ENCODE measurements around the gene ADAMTS10.
A peak's percentile ranks its signal among the peaks of the same experiment; 100 is the strongest.
"Not testable (repeated sequence)": the region's sequence is repeated elsewhere in the genome, so short reads cannot be mapped to it uniquely, and the experiment has no call there.

The ADAMTS10 gene

DNA sequence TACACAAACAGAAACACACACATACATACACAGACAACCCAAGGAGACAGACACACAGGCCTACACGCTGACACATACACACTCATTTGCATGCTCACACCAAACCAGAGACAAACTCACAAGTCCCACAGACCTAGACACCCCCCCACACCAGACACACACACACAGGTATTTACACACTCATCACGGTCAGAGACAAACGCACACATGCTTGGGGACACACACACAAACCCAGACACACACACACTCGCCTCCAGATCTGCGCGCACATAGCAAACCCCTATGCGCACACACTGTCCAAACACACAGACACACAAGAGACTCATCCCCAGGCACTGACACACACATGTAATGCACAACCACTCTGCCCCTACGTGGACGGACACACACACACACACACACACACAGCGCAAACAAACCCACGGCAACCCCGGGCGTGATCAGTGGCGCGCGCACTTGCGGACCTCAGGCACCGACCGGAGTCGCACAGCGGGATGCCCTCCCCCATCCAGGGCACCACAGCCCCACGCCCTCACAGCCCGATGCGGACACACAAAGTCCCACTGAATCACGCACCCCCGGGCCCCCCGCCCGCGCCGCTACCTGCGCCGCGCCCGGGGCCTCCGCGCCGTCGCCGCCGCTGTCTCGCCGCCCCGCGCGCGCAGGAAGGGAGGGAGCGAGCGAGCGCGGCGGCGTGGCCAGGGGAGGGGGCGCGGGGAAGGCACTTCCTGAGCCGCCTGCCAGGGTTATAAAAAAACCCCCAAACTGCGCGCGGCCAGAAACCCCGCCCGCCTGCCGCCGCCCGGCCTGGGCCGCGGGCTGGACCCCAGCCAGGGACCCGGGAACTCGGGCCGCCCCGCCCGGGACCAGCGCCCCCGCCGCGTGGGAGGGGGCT is at the start of gene ADAMTS10:
Gene ADAMTS10 (minus strand): TSS at position 675 of the 895 bp plus-strand sequence. CDS start 5,005 bp downstream, outside the sequence.
- DNase-seq: no peak

DNA sequence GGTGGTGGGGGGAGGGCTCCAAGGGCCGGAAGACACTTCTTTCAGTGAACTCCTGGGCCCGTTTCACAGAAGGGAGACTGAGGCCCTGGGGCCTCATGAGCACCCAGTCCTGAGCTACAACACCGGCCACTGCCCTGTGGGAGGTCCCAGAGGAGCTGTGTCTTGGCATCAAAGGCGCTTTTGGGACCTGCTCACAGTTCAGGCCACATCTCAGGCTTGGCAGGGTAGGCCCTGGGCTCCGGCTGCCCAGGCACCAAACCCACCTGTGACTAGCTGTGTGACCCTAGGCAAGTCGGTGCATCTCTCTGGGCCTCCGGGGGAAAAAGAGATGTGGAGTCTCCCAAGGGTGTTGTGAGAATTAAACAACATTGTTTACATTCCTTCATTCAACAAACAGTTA is 49.4 kb upstream of the ADAMTS10 start:
- no peak for DNase-seq

DNA sequence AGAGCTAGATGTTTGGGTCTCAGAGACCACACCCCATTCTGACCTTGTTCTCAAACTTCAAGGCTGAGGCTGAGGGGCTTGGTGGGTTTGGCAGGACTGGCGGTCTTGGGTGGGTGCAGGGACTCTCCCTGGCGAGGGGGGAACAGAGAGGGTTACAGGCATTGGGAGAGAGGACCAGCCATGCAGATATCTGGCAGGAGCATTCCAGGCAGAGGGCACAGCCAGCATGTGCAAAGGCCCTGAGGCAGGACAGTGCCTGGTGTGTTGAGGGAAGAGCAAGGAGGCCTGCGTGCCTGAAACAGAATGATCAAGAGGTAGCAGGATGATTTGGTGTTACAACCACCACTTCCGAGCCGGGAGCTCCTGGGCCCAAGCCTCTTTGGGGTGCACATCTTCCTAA is 47.4 kb upstream of the ADAMTS10 start:
- DNase-seq: no peak

DNA sequence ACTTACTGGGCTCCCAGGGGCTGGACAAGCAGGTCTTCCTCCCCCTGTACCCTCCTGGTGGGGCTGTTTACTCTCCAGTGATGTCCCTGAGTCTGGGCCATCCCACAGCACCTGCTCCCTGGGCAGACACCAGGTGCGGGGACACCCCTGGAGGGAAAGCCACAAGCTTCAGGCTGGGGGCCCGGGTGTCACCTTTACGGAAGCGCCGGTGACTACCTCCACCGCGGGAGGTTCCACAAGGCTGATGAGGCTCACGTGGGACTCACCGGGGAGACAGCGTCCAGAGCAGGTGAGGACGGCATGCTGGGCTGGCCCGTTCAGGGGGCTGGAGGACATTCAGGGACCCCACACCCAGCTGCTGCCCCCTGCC is 44.8 kb upstream of the ADAMTS10 start:
- DNase-seq: no peak

DNA sequence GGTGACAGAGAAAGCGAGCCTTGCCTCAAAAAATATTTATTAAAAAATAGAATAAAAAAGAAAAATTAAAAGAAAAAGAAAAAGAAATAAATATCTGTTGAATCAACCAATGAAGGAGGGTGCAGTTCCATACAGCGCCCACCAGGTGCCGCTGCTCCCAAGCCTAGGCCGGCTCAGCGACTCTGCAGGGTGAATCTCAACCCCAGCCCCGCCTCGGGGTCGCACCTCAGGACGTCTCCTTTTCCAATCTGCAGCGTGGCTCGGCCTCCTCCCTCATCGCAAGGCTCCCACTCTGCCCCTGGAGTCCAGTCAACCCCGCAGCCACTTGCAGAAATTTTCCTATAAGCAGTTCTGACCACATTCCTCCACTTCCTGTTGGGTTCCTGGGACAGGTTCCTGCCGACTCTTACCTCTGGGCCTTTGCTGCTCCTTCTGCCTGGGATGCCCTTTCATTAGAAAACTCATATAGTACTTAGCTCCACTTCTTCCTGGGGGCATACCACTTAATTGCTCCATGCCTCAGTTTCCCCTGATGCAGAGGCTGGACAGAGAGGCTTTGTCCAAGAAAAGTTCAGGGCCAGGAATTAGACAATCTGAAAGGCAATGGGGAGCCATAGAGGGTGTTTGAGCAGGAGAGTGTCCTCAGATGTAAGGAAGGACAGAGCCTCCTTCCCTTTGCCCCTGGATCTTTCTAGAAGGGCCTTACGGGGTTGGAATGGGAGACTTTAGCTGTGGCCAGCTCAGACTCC is 44.2 kb upstream of the ADAMTS10 start:
- DNase-seq: peak; percentile 9

DNA sequence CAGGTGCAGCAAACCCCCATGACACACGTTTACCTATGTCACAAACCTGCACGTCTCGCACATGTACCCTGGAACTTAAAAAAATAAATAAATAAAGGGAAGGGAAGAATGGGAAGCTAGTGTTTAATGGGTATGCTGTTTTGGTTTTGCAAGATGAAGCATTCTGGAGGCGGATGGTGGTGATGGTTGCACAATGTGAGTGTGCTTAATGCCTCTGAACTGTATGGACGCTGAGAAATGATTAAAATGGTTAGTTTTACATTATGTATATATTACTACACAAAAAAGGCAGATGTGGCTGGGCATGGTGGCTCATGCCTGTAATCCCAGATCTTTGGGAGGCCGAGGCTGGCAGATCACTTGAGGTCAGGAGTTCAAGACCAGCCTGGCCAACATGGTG is 37.7 kb upstream of the ADAMTS10 start:
- DNase-seq: no peak

DNA sequence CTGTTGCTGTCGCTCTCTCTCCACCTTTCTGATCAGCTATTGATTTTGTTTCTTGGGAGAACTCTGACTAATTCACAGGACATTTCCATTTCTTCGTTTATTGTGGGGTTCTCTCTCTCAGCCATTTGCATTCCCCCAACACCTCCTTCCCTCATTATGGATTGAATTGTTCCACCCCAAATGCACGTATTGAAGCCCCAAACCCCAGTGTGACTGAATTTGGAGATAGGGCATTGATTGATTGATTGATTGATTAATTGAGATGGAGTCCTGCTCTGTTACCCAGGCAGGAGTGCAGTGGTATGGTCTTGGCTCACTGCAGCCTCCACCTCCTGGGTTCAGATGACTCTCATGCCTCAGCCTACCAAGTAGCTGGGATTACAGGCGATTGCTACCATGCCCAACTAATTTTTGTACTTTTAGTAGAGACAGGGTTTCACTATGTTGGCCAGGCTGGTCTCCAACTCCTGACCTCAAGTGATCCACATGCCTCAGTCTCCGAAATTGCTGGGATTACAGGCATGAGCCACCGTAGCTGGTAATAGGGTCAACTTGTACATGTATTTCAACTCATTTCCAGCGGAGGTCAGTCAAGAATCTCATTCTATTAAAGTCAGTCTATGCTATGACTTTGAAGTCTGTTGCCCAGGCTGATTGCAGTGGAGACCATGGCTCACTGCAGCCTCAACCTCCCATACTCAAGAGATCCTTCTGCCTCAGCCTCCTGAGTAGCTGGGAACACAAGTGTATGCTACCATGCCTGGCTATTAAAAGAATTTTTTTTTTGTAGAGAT is 33.5 kb upstream of the ADAMTS10 start:
- no peak for DNase-seq

DNA sequence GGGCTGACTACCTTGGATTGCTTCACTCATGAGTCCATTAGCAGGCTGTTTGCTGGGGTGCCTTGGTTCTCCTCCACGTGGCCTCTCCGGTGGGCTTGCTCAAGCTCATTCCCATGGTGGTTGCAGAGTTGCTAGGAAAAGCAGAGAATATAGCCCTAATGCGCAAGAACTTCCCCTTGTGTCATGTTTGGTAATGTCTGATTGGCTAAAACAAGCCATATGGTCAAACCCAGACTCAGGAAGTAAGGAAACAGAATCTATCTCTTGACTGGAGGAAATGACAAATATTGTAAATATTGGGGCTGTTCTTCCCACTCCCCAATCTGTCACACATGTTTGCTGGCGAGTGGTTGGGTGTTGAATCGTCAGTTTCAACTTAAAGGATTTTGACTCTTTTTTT is 32.0 kb upstream of the ADAMTS10 start:
- no peak for DNase-seq

DNA sequence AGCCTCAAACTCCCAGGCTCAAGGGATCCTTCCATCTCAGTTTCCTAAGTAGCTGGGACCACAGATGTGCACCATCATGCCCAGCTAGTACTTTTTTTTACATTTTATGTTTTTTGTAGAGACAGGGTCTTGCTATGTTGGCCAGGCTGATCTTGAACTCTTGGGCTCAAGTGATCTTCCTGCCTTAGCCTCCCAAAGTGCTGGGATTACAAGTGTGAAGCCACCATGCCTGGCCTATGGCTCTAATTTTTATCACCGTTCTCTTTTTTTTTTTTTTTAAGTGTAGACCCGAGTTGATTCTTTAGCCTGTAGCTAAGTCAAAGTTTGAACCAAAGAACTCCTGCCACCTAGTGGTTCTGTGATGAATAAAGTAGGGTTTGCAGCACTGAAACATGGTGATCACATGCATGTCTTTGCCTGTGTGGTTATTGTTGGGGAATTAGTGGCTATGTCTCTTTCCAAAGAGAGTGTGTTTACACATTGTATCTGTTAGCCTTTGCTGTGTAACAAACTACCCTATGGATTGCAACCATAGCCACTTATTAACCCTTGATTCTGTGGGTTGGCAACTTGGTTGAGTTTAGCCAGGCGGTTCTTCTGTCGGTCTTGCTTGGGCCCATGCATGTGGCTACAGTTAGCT is 31.5 kb upstream of the ADAMTS10 start:
- peak; percentile 3 for DNase-seq

DNA sequence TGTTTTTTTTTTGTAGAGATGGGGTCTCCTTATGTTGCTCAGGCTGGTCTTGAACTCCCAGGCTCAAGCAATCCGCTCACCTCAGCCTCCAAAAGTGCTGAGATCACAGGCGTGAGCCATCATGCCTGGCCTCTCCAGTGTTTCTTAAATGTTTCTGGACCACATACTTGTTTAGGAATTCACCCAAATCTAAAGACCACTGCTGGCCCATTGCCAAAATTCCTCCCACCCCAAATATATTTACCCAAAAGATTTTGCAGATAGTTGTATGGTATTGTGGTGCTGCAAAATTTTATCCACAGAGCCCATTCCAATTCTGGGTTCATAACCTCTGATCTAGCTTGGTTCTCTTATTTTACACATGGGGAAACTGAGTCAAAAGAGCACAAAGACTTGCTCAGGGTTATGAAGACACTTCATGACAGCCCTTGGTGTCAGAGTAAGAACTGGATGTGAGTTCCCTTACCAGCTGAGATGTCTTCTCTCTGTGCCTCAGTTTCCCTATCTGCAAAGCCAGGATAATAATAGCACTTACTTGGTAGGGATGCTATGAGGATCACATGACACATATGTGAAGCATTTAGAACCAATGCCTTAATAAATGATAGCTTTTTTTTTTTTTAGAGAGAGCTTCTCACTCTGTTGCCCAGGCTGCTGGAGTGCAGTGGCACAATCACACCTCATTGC is 30.8 kb upstream of the ADAMTS10 start:
- DNase-seq: no peak

DNA sequence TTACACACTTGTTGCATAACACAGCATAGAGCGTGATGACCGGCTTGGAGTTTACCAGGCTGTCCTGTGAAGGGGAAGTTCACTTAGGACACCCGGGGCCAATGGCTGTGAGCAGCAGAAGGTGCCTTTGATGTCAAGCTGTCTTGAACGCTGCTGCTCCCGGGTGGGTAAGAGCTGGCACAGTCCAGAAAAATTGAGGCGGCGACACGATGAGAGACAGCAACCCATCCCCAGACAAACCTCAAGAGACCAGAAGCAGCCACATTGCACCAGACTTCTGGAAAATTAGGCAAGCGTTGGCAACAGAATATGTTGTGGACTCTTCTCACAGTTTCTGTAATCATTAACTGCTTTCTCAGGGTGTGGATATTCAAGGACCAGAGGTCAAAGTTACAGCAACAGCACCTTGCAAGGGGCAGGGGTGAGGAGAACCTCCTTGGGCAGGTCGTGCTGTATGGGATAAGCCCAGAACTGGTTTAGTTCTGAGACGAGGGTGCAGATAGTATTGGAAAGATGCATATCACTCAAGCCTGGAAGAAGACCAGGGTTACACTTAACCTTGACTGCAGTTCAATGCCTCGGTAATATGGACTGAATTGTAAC is 30.0 kb upstream of the ADAMTS10 start:
- peak; percentile 88 for DNase-seq

DNA sequence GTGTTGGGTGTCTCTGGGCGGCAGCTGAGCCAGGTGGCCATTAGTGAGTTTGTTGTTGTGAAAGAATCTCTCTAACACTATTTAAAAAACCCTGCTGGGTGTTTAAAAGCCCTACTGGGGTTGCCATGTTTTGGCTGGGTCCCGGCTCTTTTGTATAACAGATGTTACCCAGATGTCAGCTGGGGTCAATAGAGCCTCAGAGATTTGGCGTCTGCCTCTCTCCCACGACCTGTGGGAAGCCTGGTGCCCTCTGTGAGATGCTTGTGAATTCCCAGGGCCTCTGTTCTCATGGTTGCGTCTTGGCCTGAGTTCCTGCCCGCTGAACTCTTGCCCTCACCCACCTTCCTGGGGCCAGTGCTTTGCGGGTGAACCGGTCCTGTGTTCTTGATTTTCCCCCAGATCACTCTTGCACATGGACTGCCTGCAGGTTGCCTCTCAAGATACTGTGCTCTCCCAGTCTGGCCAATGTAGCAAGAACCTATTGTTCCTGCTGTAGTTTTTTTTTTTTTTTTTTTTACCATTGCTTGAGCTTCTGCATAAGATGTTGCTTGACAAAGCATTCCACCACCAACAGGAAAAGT is 29.4 kb upstream of the ADAMTS10 start:
- DNase-seq: no peak

DNA sequence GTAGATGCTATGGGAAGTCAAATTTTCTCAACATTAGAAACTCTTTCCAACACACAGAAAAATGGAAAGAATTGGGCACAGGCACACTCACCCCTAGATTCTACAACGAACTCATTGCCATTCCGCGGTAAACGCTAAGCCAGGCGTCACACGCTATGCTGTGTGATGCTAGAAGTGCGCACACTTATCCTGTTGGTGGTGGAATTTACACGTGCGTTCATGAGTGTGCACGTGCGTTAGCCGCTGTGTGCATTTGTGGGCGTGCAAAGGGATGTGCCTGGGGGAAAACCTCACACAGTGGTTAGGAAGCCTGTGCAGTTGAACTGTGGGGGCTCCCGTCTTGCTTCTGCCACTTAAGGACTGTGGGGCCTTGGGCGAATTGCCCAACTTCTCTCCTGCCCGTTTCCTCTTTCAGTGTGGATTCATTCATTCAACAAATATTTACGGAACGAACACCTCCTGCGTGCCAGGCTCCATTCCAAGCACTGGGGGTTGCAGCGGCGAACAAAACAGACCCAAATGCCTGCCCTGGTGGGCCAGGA is 27.6 kb upstream of the ADAMTS10 start:
- peak; percentile 40 for DNase-seq

DNA sequence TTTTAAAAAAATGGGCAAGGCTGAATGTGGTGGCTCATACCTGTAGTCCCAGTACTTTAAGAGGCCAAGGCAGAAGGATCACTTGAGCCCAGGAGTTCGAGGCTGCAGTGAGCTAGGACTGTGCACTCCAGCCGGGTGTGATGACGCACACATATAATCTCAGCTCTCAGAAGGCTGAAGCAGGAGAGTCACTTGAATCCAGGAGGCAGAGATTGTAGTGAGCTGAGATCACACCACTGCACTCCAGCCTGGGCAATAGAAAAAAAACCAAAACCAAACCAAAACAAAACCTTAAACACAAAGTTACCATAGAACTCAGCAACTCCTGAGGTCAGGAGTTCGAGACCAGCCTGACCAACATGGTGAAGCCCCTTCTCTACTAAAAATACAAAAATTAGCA is 26.6 kb upstream of the ADAMTS10 start:
- not testable (repeated sequence) for DNase-seq

DNA sequence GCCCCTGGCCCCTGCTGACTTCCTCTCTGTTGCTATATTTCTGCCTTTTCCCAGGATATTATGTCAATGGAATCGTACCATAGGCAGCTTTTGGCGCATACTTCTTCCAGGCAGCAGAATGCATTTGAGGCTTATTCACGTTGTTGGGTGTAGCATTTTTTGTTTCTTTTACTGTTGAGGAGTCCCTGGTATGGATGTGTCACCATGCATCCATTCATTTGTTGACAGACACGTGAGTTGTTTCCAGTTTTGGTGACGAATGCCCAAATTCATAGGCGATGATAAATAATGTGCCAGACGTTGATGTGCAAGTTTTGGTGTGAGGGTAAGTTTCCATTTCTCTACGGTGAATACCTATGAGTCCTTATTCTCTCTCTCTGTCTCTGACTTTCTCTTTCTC is 24.9 kb upstream of the ADAMTS10 start:
- DNase-seq: no peak

DNA sequence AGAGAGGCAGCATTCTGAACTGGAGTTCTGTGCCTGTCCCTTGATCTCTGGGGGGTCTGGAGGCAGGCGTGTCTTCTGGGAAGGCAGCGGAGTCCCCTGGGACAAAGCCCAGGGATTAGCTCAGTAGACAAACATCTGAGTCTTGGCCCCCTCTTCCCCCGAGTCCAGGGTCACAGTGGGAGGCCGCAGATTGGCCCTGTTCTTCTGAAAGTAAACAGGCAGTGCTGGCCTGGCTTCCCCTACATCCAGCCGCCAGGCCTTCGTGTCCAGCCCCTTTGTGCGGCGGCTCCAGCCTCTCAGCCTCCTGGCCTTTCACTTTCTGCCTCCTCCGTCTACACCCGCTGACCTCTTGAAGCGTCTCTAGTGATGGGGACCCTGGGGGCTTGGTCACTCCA is 20.9 kb upstream of the ADAMTS10 start:
- DNase-seq: no peak

DNA sequence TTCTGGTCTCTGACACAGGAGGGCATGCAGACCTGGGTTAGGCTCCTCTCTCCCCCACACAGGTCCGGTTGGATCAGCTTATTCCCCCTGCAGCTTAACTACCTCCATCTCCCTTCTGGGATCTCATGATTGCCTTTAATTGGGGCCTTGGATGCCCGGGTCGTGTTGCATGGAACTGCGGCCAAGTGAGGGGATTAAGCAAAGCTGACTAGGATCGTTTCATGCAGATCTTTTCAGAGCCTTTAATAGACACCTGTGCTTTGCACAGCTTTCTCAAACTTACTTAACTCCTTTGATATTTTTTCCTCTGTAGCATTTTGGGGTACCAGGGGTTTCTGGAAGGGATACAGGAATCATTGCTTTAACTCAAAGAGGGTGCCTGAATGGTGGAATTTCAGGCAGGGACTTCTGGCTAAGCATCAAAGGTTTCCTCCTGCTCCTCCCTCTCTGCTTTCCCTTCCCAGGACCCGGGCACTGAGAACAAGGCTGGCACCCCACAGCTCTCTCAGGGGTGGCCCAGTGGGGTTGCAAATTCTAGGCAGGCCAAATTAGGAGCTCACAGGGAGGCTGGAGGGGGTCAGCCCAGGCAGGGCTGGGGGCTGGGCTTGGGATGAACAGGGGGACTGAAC is 20.4 kb upstream of the ADAMTS10 start:
- DNase-seq: no peak

DNA sequence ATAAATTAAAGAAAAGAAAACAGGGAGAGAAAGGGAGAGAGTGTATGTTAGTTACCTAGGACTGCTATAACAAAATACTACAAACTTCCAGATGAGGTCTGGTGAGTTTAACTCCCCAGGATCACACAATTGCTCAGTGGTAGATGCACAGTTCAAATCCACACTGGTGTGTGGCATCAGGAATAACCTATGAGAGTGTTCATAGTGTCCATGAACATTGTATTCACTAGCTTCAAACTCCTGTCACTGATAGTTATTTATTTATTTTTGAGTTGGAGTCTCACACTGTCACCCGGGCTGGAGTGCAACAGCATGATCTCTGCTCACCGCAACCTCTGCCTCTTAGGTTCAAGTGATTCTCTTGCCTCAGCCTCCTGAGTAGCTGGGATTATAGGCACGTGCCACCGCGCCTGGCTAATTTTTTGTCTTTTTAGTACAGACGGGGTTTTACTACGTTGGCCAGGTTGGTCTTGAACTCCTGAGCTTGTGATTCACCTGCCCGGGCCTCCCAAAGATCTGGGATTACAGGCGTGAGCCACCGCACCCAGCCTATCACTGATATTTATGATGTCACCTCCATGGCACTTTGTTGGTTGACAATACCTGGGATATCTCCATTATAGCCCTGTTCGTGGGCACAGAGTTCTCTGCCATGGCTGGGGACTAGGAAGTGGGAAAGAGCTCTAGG is 19.6 kb upstream of the ADAMTS10 start, which contains the start of gene NFILZ:
Gene NFILZ (plus strand): TSS at position 638 of the 688 bp plus-strand sequence. CDS start 46,133 bp downstream, outside the sequence.
- DNase-seq: no peak

DNA sequence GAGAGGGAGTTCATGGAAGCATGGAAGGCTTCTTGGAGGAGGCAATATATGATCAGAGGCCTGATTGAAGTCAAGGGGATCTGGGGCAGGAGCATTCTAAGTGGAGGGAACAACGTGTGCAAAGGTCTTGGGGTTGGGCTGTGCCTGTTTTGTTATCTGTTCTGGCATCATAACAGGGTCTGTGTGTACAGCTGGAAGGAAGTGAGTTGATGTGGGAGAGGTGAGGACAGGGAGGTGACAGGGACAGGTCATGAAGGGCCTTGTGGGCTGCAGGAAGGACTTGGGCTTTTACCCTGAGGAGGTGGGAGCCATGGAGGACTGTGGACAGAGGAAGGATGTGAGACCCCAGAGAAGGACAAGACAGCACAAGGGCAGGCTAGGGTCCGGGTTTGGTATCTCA is 18.7 kb upstream of the ADAMTS10 start:
- DNase-seq: no peak

DNA sequence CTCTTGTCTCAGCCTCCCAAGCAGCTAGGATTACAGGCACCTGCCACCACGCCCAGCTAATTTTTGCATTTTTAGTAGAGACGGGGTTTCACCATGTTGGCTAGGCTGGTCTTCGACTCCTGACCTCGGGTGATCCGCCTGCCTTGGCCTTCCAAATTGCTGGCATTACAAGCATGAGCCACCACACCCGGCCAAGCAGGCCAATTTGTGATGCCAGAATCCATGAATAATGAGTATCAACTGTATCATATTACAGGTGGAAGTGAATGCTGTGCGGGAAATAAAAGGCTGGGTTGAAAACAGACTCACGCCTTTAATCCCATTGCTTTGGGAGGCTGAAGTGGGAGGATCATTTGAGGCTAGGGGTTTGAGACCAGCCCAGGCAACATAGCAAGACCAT is 16.3 kb upstream of the ADAMTS10 start:
- DNase-seq: no peak
